Measurements from ENCODE around the gene TDP1. TPM values are rescaled to one million over a fixed set of nuclear protein-coding genes. Genes with fewer than 3 reads are reported as not detected.

Gene TDP1
- total and polyA plus RNA-seq, 2 of the 13 experiments (the other 11 are each of a cell fraction or from before 2014, with no cell fraction given), result 16.4 to 31.2 TPM

GRCh38 chr14:90087433-90087832 lies 131.7 kb downstream of the TDP1 start (continued):
- TF ChIP-seq, protein P1, sequence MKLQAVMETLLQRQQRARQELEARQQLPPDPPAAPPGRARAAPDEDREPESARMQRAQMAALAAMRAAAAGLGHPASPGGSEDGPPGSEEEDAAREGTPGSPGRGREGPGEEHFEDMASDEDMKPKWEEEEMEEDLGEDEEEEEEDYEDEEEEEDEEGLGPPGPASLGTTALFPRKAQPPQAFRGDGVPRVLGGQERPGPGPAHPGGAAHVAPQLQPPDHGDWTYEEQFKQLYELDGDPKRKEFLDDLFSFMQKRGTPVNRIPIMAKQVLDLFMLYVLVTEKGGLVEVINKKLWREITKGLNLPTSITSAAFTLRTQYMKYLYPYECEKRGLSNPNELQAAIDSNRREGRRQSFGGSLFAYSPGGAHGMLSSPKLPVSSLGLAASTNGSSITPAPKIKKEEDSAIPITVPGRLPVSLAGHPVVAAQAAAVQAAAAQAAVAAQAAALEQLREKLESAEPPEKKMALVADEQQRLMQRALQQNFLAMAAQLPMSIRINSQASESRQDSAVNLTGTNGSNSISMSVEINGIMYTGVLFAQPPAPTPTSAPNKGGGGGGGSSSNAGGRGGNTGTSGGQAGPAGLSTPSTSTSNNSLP (IDR thresholded peaks at IDR 0.05; ENCODE audit: low read depth, low read length), result peak; percentile 71
- TF ChIP-seq, protein P2, sequence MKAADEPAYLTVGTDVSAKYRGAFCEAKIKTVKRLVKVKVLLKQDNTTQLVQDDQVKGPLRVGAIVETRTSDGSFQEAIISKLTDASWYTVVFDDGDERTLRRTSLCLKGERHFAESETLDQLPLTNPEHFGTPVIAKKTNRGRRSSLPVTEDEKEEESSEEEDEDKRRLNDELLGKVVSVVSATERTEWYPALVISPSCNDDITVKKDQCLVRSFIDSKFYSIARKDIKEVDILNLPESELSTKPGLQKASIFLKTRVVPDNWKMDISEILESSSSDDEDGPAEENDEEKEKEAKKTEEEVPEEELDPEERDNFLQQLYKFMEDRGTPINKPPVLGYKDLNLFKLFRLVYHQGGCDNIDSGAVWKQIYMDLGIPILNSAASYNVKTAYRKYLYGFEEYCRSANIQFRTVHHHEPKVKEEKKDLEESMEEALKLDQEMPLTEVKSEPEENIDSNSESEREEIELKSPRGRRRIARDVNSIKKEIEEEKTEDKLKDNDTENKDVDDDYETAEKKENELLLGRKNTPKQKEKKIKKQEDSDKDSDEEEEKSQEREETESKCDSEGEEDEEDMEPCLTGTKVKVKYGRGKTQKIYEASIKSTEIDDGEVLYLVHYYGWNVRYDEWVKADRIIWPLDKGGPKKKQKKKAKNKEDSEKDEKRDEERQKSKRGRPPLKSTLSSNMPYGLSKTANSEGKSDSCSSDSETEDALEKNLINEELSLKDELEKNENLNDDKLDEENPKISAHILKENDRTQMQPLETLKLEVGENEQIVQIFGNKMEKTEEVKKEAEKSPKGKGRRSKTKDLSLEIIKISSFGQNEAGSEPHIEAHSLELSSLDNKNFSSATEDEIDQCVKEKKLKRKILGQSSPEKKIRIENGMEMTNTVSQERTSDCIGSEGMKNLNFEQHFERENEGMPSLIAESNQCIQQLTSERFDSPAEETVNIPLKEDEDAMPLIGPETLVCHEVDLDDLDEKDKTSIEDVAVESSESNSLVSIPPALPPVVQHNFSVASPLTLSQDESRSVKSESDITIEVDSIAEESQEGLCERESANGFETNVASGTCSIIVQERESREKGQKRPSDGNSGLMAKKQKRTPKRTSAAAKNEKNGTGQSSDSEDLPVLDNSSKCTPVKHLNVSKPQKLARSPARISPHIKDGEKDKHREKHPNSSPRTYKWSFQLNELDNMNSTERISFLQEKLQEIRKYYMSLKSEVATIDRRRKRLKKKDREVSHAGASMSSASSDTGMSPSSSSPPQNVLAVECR (CRISPR knock-in tag; IDR thresholded peaks at IDR 0.05; ENCODE audit: borderline replicate concordance), result no peak
- TF ChIP-seq NKX3-1 (CRISPR knock-in tag; IDR thresholded peaks at IDR 0.05) (no peak), RFX1 (IDR thresholded peaks at IDR 0.05) (no peak), HNF4A (CRISPR knock-in tag; IDR thresholded peaks at IDR 0.05) (peak; percentile 25), ZNF496 (CRISPR knock-in tag; IDR thresholded peaks at IDR 0.05; ENCODE audit: insufficient replicate concordance) (no peak), RXRB (CRISPR knock-in tag; IDR thresholded peaks at IDR 0.05; ENCODE audit: borderline replicate concordance) (no peak), NCOA5 (CRISPR knock-in tag; IDR thresholded peaks at IDR 0.05) (no peak), STAT6 (CRISPR knock-in tag; IDR thresholded peaks at IDR 0.05; ENCODE audit: borderline replicate concordance) (no peak), NR3C1 (CRISPR knock-in tag; IDR thresholded peaks at IDR 0.05) (no peak), KDM2A (CRISPR knock-in tag; IDR thresholded peaks at IDR 0.05; ENCODE audit: borderline replicate concordance, low read depth) (no peak), ZNF597 (CRISPR knock-in tag; IDR thresholded peaks at IDR 0.05) (no peak), USF2 (IDR thresholded peaks at IDR 0.05; ENCODE audit: low read depth, low read length) (no peak), USF2 (CRISPR knock-in tag; IDR thresholded peaks at IDR 0.05; ENCODE audit: borderline replicate concordance) (no peak), PCBP2 (optimal IDR thresholded peaks at IDR 0.05; ENCODE audit: low read depth, low read length, poor library complexity, severe bottlenecking) (no peak)
- TF ChIP-seq, protein P3, sequence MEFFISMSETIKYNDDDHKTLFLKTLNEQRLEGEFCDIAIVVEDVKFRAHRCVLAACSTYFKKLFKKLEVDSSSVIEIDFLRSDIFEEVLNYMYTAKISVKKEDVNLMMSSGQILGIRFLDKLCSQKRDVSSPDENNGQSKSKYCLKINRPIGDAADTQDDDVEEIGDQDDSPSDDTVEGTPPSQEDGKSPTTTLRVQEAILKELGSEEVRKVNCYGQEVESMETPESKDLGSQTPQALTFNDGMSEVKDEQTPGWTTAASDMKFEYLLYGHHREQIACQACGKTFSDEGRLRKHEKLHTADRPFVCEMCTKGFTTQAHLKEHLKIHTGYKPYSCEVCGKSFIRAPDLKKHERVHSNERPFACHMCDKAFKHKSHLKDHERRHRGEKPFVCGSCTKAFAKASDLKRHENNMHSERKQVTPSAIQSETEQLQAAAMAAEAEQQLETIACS (CRISPR knock-in tag; IDR thresholded peaks at IDR 0.05), result no peak

All from HepG2 (cell line).